Measurements from ENCODE around the gene ZMIZ1.

Gene ZMIZ1

DNA sequence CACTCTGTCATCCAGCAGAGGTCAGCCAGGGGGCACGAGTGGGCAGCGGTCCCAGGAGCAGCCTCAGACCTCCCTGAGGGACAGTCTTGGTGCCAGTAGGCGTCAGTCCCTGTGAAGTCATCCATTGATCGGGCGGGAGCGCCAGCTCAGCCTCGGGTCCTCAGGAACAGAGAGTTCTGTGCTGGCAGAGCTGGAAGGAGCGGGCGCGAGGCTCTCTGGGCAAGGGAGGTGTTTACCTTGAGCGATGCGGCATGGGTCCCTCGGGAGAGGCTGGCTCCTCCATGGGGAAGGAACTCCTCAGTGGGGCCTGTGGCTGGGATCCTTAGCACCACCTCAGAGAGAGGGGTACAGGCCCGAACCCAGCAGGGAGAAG, 177.4 kb downstream of the ZMIZ1 start:
- DNase-seq (ENCODE audit: low spot score) = no peak

- no peak for DNase-seq (ENCODE audit: low spot score)
Observed at GRCh38 chr10:79246606-79247275, 178.0 kb downstream of the ZMIZ1 start.

DNA sequence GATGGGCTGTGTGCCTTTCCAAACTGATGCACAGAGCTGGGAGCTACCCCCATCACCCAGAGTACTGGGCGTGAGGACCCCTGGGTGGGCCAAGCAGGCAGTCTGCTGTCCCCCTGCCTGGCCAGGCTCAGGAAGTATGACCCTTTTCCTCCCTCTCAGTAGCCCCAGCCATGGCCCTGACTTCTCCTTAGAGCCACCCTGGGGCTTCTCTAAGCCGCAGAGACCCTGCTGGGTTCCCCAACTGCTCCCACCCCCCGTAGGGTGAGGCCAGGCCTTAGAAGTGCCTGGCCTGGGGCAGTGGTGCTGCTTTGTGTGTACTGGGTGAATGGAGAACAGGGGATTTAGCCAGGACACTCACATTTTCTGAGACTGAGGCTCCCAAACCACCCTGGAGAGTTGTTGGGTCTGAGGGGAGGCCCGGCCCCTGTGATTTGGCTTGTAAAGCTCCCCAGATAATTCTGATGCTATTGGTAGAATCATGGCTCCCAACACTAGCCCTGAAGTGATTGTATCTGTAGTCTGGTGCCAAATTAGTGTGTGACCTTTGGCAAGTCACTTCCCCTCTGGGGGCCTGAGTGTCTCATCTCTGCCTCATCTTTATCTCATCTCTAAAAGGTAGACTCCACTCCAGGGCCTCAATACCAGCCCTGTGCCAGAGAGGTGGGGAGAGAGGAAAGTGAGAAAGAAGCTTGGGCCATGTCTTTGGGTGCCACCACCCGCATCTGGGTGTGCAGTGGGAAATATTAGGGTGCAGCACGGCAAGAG, 178.8 kb downstream of the ZMIZ1 start:
- DNase-seq (ENCODE audit: low spot score) = no peak

- no peak for DNase-seq (ENCODE audit: low spot score)
Observed at GRCh38 chr10:79248341-79249185, 179.8 kb downstream of the ZMIZ1 start.

DNA sequence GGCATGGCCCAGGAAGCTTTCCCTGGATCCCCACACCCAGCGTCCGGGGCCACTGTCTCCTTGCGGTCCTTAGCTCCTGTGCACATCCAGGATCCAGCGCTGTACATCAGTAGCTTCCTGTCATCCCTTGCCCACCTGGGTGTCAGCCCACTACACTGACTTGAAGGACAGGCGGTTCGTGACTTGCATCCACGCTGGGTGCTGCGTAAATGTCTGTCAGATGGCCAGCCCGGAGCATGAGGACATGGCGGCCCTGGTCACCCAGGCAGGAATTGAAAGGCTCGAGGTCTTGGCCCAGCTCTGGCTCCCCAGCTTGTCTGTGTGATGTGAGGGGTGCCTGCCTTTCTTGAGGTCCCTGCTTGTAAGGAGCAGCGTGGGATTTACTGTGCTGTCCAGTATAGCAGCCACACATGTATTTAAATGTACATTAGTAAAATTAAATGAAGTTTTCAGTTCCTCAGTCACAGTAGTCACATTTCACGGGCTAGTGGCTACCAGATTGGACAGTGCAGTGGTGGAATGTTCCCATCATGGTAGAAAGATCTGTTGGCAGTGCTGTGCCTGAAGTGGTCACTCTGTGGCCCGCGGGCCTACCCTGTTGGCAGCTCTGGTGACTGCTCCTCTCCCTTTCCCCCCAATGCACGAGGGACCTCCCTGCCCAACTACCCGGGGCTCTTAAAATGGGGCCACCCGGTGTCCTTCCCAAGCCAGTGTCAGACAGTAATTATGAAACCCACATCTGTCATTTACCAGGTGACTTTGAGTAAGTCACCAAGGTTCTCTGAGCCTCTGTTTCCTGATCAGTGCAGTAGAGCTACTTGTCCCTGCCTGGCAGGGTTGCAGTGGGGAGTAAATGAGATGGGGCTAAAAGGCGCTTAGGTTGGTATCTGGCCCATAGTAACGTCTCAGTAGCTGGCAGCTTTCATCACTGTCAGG, 180.7 kb downstream of the ZMIZ1 start:
- DNase-seq (ENCODE audit: low spot score) = no peak

DNA sequence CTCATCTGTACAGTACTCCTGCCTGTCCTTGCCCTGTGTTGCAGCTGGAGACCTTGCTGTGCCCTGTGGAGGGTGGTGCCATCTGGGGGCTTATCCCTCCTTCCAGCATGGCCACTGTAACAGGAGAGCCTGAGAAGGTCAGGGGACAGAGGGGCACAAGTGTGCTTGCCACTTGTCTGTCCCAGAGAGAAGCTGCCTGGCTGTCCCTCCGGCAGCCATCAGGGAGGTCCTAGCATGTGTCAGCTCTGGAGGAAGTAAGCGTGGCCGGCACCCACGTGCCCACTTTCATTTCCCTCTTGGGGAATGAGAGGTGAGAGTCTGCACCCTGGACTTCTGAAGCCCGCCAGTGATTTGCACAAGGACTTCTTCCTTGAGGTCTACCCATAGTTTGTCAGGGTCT, 181.5 kb downstream of the ZMIZ1 start:
- no peak for DNase-seq (ENCODE audit: low spot score)

DNA sequence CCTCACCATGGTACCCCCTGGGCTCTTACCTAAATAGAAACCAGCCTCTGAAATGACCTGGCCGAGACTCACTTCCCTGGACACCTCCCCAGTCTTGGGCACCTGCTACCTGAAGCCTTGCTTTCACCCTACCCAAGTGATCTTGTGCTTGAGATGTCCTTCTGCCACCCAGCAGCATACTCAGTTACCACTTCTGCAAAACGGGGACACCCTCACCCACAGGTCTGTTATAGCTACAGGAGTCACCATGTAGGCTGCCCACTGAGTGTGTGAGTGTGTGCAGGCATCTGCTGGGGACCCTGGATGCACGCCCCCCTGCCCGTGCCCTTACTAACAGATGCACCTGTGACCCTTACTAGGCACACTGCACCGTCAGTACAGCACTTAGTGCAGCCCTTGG, 183.7 kb downstream of the ZMIZ1 start:
- DNase-seq (ENCODE audit: low spot score) = no peak

GRCh38 chr10:79252971-79253370, 184.2 kb downstream of the ZMIZ1 start:
- no peak for DNase-seq (ENCODE audit: low spot score)

GRCh38 chr10:79253704-79254103, 184.9 kb downstream of the ZMIZ1 start:
- DNase-seq (ENCODE audit: low spot score) = no peak

DNA sequence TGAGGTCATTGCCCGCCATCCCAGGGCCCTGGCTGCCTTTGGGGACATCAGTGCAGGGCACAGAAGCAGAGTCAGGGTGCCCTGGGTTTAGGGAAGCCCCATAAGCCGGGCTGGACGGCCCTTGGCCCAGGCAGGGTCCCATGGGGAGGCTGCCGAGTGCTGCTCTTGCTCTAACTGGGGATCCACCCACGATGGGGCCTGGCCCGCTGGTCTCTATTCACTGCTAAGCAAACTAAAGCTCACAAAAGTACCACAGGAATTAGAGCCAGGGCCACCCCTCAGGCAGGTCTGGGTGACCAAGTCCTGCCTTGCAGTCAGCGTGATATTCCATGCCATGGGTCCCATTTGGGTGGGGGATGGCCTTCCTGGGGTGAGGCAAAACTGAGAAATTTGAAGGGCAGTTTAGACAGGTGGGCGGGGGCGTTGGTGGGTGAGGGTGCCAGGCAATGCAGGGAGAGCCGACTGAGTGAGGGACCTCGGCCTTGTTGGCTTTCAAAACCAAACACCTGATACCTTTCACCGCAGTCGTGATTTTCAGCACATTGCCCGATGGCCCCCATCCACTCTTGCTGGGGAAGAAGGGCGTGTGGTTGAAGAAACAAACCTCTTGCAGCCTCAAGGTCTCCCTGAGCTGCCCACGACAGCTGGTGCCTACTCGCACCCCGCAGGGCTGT, 185.7 kb downstream of the ZMIZ1 start:
- no peak for DNase-seq (ENCODE audit: low spot score)

DNA sequence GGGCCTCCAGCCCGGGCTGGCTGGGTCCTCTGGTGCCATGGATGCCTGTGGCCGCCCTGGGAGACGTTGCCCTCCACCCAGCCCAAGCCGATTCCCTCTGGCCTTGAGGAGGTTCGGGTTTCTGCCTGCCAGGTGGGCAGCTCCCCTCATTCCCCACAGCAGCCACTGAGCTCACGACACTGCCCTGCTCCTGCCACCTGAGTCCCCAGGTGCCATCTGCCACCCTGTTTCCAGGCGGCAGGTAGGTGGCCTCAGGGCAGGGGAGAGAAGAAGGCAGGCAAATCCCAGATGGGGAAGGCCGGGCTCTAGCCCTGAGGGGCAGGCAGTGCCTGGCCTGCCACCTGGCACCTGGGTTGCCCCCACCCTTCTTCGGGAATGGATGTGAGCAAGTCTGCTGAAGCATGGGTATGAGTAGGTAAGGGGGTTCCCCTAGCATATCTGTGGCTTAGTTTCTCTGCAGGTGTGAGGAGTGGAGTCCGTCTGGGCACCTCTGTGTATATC, 186.3 kb downstream of the ZMIZ1 start:
- no peak for DNase-seq (ENCODE audit: low spot score)

DNA sequence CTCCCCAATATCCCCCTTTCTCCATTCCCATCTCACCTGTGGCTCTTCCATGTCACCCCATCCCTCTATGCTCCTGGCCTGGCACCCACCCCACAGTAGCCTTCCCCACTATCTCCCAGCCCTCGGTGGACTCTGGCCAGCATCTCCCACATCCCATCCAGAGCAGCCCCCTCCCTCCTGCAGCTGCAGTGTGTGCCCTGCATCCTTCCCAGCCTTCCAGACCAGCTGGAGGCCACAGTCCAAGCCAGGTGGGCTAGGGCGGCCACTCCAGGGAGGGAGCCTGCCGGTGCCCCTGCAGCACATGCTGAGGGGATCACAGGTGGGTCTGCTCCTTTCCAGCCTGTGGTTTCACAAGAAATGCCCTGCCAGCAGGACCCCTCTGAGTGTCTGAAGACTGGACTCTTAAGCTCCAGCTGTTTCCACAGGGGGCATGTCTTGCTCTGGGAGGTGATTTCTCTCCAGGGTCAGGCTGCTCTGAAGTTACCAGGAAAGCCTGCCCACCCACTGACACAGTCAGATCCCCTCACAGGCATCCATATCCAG, 187.6 kb downstream of the ZMIZ1 start:
- DNase-seq (ENCODE audit: low spot score) = no peak

DNA sequence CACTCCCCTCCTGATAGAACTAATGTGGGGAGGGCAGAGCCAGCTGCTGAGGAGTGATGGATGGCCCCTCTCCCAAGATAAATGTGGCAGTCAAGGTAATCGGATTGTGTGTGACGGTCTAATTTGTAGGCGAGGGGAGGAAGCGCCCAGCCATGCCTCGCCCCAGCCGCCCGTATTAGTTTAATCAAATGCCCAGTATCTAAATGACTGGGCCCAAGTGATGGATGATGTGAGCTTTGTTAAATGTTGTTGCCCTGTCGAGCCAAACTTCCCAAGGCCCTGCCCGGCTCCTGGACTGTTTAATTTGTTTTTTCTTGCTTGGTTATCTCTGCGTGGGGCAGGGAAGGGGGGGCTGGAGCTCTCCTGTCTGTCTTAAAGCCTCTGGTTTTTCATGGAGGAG, 190.1 kb downstream of the ZMIZ1 start:
- DNase-seq (ENCODE audit: low spot score) = no peak

DNA sequence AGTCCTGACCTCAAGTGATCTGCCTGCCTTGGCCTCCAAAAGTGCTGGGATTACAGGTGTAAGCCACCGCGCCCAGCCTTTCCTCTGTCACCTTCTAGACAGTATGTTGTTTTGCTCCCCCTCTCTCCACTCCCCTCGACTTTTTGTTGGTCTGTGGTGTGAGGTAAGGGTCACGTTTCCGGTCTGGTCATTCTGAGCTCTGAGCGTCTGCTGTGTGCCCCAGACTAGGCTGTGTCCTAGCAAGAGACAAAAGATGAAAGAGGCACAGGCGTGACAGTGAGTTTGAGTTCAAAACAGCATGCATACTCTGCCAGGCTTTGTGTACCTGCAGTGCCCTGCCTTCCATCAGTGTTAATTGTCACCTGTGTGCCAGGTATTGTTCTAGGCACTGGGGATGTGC, 191.1 kb downstream of the ZMIZ1 start:
- no peak for DNase-seq (ENCODE audit: low spot score)

GRCh38 chr10:79260811-79261740, 192.3 kb downstream of the ZMIZ1 start:
- no peak for DNase-seq (ENCODE audit: low spot score)

- no peak for DNase-seq (ENCODE audit: low spot score)
Observed at GRCh38 chr10:79262131-79262530, 193.4 kb downstream of the ZMIZ1 start.

GRCh38 chr10:79262959-79263746, 194.4 kb downstream of the ZMIZ1 start:
- no peak for DNase-seq (ENCODE audit: low spot score)

GRCh38 chr10:79263939-79264338, 195.2 kb downstream of the ZMIZ1 start:
- DNase-seq (ENCODE audit: low spot score) = no peak

- DNase-seq (ENCODE audit: low spot score) = no peak
Observed at GRCh38 chr10:79264942-79265341, 196.2 kb downstream of the ZMIZ1 start.

Data from kidney capillary endothelial cell (primary cell).